GM18508 (cell line): ENCODE data around the gene SLC22A7.

Experiments used
- ATAC-seq: cut with Tn5 transposase; IDR thresholded peaks from one replicate; pipeline ENCODE4 v1.9.1; 2021; ENCODE audit warnings: moderate number of reproducible peaks; ENCODE audit not compliant: insufficient read depth, unreplicated experiment

SLC22A7 gene, protein sequence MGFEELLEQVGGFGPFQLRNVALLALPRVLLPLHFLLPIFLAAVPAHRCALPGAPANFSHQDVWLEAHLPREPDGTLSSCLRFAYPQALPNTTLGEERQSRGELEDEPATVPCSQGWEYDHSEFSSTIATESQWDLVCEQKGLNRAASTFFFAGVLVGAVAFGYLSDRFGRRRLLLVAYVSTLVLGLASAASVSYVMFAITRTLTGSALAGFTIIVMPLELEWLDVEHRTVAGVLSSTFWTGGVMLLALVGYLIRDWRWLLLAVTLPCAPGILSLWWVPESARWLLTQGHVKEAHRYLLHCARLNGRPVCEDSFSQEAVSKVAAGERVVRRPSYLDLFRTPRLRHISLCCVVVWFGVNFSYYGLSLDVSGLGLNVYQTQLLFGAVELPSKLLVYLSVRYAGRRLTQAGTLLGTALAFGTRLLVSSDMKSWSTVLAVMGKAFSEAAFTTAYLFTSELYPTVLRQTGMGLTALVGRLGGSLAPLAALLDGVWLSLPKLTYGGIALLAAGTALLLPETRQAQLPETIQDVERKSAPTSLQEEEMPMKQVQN

DNA sequence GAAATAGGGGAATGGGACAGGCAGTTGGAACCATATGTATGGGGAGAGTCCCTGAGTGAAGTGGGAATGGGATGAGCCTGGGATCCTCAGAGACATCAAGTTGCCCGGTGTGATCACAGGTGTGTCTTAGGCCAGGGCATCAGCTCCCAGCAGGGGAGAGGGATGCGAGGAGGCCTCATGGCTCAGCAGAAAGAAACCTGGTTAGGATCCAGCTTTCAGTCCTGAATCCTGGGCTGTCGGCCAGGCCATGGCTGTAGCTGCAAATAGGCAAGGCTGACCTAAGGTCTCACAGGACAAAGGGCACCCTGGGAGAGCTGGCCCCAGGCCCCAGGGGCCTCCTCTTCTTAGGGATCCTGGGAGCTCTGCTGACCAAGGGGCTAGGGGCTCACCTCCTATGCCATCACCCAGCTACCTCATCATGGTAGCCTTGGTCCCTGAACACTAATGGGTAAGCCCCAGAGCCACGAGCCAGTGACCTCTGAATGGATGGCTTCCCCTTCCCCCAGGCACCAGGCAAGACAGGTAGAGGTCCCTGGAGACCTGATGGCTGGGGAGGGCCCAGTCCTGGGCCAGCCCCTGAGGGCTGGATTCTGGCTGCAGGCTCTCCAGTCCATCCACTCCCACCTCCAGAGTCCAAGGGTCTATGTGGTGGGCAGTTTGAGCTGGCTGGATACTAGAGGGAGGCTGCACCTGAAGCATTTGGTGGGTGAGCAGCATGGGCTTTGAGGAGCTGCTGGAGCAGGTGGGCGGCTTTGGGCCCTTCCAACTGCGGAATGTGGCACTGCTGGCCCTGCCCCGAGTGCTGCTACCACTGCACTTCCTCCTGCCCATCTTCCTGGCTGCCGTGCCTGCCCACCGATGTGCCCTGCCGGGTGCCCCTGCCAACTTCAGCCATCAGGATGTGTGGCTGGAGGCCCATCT lies at the start of gene SLC22A7:
TSS of gene SLC22A7 (plus strand) at position 617 of the 921 bp plus-strand sequence. CDS start at position 716, 99 bp downstream.
- no peak for ATAC-seq

DNA sequence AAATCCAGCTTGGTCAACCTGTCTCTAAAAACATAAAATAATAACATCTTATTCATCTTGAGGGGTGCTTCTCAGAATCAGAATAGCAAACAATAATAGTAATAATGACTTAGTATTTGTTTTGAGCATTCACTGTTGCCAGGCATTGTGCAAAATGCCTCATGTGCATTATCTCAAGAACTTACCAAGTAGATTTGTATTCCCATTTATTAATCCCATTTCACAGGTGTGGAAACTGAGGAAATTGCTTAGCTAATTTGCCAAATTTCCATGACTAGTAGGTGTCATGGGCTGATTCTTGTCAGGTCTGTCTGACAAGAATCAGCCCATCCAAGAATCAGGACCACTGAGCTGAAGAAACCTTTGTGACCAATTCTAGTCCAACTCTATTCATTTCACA lies 49.3 kb upstream of the SLC22A7 start:
- ATAC-seq: no peak

DNA sequence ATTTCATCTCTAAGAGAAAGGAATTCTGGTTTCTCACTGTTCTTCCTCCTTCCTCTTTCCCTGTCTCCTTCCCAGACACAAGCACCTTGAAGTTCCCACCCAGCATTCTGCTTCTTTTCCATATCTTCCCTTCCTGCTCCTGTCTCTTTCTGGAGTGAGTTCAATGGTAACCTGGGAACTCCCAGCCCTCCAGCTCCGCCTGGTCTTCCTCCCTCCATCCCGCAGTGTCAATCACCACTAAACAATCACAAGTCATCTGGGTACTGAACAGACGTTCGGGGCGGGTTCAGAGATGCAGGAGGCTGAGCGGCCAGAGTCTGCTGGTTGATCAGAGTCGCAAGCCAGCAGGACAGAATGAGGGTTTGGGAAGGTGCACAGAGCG lies 47.1 kb upstream of the SLC22A7 start:
- ATAC-seq: no peak

GRCh38 chr6:43253401-43253800 lies 44.7 kb upstream of the SLC22A7 start:
- no peak for ATAC-seq

DNA sequence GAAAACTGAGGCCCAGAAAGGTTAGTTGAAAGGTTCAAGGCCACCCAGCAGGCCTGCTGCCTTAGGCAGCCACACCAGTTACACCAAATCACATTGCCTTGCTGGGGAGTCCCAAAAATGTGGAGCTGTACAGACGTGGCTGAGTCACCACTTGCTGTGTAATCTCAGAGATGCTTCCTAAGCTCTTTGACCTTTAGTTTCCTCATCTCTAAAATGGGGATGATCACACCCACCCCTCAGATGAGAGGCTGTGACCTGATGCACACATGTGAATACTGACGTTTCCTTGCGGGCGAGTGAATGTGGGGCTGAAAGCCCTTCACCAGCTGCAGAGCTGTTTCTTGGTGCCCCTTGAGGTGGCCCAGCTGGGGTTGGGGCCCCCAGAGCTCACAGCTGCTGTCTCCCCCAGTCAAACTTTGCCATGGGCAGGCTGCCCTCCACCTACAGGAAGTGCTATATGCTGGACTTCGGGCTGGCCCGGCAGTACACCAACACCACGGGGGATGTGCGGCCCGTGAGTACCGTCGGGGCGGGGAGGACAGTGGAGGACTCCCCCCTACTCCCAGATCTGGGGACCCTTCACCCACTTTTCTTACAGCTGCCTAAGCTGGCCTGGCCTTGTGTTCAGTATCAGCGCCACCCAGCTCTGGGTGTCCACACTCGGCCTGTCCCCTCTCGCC lies 43.8 kb upstream of the SLC22A7 start:
- ATAC-seq: no peak

GRCh38 chr6:43254846-43255245 lies 43.2 kb upstream of the SLC22A7 start:
- no peak for ATAC-seq

- ATAC-seq: no peak
Observed at GRCh38 chr6:43255408-43256054, 42.5 kb upstream of the SLC22A7 start.

DNA sequence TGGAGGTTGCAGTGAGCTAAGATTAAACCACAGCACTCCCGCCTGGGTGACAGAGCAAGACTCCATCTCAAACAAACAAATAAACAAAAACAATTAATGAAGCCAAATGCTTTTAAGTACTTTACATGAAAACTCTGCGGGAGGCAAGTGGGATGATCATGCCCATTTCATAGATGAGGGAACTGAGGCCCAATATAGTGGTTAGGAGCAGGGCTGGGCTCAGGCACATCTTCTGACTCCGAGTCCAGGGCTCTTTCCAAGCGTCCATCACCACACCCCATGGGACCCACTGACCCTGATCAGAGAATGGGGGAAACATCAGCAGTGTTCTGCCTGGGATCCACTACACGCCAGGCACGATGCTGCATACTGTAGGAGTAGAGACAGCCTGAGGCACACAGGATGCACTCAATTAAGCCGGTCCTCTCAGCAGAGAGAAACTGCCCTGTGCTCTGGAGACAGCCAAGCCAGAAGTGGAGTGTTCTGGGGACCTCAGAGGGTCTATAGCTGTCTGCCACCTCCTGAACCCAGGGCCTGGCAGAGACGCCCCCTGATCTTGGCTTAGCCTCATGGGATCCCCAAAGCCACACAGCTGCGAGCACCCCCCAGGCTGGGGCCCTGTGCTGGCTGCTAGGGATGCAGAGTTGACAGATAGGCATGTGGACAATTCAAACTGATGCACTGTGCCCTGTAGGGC lies 41.2 kb upstream of the SLC22A7 start:
- no peak for ATAC-seq

DNA sequence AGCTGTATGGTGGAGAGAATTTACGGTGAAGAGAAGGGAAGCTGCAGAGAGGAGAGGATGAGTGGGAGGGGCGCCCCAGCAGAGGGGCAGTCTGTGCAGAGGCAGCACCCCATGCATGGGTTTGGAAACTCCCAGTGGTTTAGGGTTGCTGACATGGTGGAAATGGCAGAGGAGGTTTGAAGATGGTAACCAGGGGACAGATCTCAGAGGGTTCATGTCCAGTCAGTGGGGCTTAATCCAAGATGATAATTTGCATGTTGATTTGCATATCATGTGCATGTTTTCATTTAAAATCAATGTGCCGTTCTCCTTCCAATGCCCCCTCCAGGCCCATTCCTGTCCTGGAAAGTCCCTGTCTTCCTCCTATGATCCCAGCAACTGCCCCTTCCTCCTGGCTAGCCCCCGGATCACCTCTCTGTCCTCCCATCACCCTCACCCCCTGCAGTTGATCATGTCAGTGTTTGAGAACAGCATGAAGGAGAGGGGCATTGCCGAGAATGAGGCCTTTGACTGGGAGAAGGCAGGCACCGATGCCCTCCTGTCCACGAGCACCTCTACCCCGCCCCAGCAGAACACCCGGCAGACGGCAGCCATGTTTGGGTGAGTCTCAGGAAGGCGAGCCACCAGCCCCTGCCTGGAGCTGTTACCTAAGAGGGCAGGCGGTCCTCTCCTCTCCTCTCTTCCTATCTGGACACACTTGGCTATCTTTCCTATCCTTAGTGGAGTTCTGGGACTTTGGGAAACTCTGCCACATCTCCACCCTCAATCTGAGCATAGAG lies 40.5 kb upstream of the SLC22A7 start:
- ATAC-seq: no peak

DNA sequence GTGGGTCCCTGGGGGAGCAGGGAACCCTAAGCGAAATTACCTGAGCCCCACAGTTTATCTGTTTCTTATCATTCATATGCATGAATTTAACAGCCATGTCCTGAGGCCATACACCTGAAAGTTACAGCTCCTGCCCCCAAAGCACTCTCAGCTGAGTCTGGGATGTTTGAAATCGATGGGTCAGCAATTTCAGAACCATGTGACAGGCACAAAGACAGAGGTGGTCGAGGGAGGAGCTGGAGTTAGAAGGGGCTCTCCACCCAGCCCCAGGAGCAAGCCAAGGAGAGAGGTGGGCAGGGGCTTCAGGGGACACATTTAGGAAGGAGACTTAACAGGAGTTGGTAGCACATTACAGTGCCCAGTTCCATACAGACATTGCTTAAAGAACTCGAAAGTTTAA lies 39.9 kb upstream of the SLC22A7 start:
- no peak for ATAC-seq

GRCh38 chr6:43258807-43259686 lies 39.0 kb upstream of the SLC22A7 start:
- no peak for ATAC-seq

- no peak for ATAC-seq
Observed at GRCh38 chr6:43260791-43261190, 37.3 kb upstream of the SLC22A7 start.

- no peak for ATAC-seq
Observed at GRCh38 chr6:43261198-43261597, 36.9 kb upstream of the SLC22A7 start.

DNA sequence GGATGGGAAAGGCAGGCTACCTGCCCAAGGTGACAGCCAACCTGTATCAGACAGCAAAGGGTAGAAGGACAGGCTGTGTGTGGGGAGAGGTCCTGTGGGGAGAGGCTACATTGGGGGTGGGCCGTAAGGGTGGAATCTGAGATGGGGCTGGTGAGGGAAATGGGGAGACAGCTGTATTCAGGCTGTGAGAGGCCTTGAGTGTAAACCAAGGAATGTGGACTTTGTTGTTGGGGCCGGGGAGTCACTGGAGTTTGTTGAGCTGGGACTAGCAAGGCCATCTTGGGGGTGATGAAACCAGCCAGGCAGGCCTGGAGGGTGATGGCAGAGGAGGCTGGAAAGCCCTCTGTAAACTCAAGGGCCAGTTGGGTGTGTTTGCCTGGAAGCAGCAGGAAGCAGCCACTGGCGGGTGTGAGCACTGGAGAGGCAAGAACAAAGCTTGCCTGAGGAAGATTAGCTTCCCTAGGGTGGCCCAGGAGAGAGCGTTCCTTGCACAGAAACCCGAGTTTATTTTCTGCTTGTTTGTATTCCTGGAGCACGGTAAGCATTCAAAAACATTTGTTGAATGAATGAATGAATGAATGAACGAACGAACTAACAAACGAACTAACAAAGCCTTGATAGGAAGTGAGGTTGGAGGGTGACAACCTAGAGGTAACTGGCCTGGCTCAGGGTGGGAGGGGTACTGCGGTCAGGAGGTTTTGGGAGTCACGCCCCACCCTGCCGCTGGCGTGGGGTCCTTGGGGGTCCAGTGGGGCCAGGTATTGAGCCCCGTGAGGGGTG lies 35.9 kb upstream of the SLC22A7 start:
- ATAC-seq: no peak

DNA sequence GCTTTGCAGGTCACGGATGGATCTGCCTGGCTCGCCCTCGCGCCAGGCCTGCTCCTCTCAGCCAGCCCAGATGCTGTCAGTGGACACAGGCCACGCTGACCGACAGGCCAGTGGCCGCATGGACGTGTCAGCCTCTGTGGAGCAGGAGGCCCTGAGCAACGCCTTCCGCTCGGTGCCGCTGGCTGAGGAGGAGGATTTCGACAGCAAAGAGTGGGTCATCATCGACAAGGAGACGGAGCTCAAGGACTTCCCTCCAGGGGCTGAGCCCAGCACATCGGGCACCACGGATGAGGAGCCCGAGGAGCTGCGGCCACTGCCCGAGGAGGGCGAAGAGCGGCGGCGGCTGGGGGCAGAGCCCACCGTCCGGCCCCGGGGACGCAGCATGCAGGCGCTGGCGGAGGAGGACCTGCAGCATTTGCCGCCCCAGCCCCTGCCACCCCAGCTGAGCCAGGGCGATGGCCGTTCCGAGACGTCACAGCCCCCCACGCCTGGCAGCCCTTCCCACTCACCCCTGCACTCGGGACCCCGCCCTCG lies 35.2 kb upstream of the SLC22A7 start:
- ATAC-seq: no peak

- no peak for ATAC-seq
Observed at GRCh38 chr6:43263314-43264178, 34.5 kb upstream of the SLC22A7 start.
